Uterus (tissue), 4 donors: ENCODE results near the gene UFL1. TPM values are rescaled to one million over a fixed set of nuclear protein-coding genes. Genes with fewer than 3 reads are reported as not detected.
A peak's percentile ranks its signal among the peaks of the same experiment; 100 is the strongest.

Source experiments
- DNase-seq, 2 donors: peaks; one replicate each; pipeline ENCODE4 v3.0.0-alpha.2; 2019 to 2020
- H3K27ac ChIP-seq, 2 donors: fragments of 200-600 bp; sonication (generic); 1 replicate in 1 of 2; 2 replicates in 1 of 2; pipeline ENCODE4 v1.5.1; 2016 to 2018
- H3K27me3 ChIP-seq, 2 donors: fragments of 200-600 bp; sonication (generic); one replicate each; pipeline ENCODE4 v1.5.1; 2018 to 2019; ENCODE audit warnings: control low read depth in 1 of 2
- H3K36me3 ChIP-seq, 2 donors: fragments of 200-600 bp; sonication (generic); one replicate each; pipeline ENCODE4 v1.5.1; 2019; ENCODE audit warnings: control low read depth in 1 of 2
- H3K4me1 ChIP-seq, 2 donors: fragments of 200-600 bp; sonication (generic); one replicate each; pipeline ENCODE4 v1.5.1; 2018 to 2019; ENCODE audit warnings: control low read depth in 1 of 2
- H3K4me3 ChIP-seq, 2 donors: fragments of 200-600 bp; sonication (generic); 1 replicate in 1 of 2; 2 replicates in 1 of 2; pipeline ENCODE4 v1.5.1; 2018 to 2019; ENCODE audit warnings: mild to moderate bottlenecking in 1 of 2
- H3K9me3 ChIP-seq, 2 donors: fragments of 200-600 bp; sonication (generic); one replicate each; pipeline ENCODE4 v1.5.1; 2019; ENCODE audit warnings: control low read depth in 1 of 2
- CTCF ChIP-seq, 4 experiments: fragments of 200-600 bp in 2 of 4; fragments of 450-650 bp in 2 of 4; sonication (generic) in 2 of 4; IDR thresholded peaks; one replicate each; pipeline ENCODE4 v1.5.1; 2016 to 2019; ENCODE audit warnings: antibody characterized with exemption in 4 of 4, mild to moderate bottlenecking in 2 of 4, moderate library complexity in 1 of 4
- POLR2A ChIP-seq, 2 donors: fragments of 450-650 bp; IDR thresholded peaks; one replicate each; pipeline ENCODE4 v1.6.1; 2016; ENCODE audit warnings: antibody characterized with exemption in 2 of 2, mild to moderate bottlenecking in 1 of 2, moderate library complexity in 1 of 2
- intact Hi-C: fragments of 100-400 bp; cut with DNase I; formaldehyde crosslinking; loops from one replicate; pipeline ENCODE4 v1.15.1; 2023; ENCODE audit warnings: low total_unique reads
- total RNA-seq, 4 donors: library from RNA; depleted of rRNA in 3 of 4; stranded (reverse); fragments of >200 nt in 3 of 4; gene quantifications; one replicate each; pipeline versions ENCODE4 v1.1.0 to v1.2.4, GENCODE V29; 2014 to 2023
- donor health status: DM: yes; HTN: yes; CAD: no.

Gene UFL1
- total RNA-seq, 4 donors from 2014 or later = 12.0 to 53.0 (median 29.2) TPM

DNA sequence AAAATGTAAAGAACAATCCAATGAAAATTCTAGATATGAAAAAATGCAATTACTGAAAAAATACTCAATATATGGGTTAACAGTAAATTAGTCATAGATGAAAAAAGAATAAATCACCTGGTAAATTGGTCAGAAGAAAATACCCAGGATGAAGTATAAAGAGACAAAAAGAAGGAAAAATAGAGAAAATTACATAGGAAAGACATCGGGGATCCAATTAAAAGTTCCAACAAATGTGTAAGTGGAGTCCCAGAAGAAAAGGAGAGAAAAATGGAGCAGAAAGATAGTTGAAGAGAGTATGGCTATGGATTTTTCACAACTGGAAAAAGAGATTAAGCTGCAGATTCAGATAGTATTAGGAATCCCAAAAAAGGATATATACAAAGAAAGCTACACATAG lies 18.7 kb upstream of the UFL1 start:
- no peak for DNase-seq
- no peak for TF ChIP-seq POLR2A (IDR thresholded peaks at IDR 0.05)
- TF ChIP-seq CTCF (IDR thresholded peaks at IDR 0.05) = no peak
- Histone ChIP-seq H3K9me3 (no peaks in the 10 kb centered on the region), H3K4me1 (no peaks in the 10 kb centered on the region), H3K27me3 (no peaks in the 10 kb centered on the region), H3K4me3 (no peak overlapping the region), H3K36me3 (no peaks in the 10 kb centered on the region), H3K27ac (no peak overlapping the region)
- intact Hi-C loops = no loop called here

GRCh38 chr6:96505363-96505762 lies 16.2 kb upstream of the UFL1 start:
- Histone ChIP-seq H3K36me3 (no peaks in the 10 kb centered on the region), H3K27me3 (no peaks in the 10 kb centered on the region), H3K9me3 (peaks cover 0 to 4% of the 10 kb centered on the region in 2 donors), H3K4me3 (no peak overlapping the region), H3K27ac (no peak overlapping the region), H3K4me1 (no peaks in the 10 kb centered on the region)
- DNase-seq = no peak
- intact Hi-C loops = no loop called here
- TF ChIP-seq CTCF (IDR thresholded peaks at IDR 0.05) = no peak
- no peak for TF ChIP-seq POLR2A (IDR thresholded peaks at IDR 0.05)

DNA sequence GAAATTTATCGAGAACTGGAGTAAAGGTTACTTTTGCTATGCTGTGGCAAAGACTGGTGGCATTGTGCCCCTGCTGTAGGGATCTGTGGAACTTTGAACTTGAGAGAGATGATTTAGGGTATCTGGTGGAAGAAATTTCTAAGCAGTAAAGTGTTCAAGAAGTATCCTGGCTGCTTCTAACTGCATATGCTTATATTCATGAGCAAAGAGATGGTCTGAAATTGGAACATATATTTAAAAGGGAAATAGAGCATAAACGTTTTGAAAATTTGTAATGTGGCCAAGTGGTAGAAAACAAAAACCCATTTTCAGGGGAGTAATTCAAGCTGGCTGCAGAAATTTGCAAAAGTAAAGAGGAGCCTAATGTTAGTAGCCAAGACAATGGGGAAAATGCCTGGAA lies 12.3 kb upstream of the UFL1 start:
- Histone ChIP-seq H3K27me3 (no peaks in the 10 kb centered on the region), H3K27ac (no peak overlapping the region), H3K4me3 (no peak overlapping the region), H3K4me1 (no peaks in the 10 kb centered on the region), H3K36me3 (no peaks in the 10 kb centered on the region), H3K9me3 (peaks cover 0 to 4% of the 10 kb centered on the region in 2 donors)
- intact Hi-C loops = no loop called here
- no peak for TF ChIP-seq CTCF (IDR thresholded peaks at IDR 0.05)
- TF ChIP-seq POLR2A (IDR thresholded peaks at IDR 0.05) = no peak
- DNase-seq = no peak

DNA sequence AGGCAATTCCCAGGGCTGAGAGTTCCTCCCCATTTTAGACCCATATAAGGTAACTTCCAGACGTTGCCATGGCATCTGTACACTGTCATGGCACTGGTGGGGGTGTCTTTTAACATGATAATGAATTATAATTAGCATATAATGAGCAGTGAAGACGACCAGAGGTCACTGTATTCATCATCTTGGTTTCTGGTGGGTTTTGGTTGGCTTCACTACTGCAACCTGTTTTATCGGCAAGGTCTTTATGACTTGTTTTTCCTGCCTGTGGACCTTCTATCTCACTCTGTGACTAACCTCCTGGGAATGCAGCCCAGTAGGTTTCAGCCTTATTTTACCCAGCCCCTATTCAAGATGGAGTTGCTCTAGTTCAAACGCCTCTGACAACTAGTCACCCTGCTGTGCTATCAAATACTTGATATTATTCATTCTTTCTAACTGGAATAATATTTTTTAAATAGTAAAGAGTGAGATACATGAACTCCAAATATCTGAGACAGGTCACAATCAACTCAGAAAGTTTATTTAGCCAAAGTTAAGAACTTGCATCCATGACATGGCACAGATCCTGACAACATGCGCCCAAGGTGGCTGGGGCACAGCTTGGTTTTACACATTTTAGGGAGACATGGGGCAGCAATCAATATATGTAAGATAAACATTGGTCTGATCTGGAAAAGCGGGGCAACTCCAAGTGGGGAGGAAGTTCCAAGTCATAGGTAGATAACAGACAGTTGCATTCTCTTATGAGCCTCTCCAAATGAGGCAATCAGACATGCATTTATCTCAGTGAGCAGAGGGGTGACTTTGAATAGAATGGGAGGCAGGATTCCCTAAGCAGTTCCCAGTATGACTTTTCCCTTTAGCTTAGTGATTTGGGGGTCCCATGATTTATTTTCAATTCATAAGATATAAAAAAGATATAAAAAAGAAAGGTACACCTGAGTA lies 1.2 kb upstream of the UFL1 start:
- no peaks in the 10 kb centered on the region for H3K9me3 ChIP-seq
- intact Hi-C loops = no loop called here
- TF ChIP-seq CTCF (IDR thresholded peaks at IDR 0.05) (no peak), POLR2A (IDR thresholded peaks at IDR 0.05) (no peak)
- DNase-seq = no peak
- H3K4me3 ChIP-seq = peak overlapping the region; percentile 76 to 94
- peaks cover 0 to 9% of the 10 kb centered on the region in 2 donors for H3K4me1 ChIP-seq
- H3K36me3 ChIP-seq = no peaks in the 10 kb centered on the region
- peak overlapping the region; percentile 95 to 99 for H3K27ac ChIP-seq
- H3K27me3 ChIP-seq = no peaks in the 10 kb centered on the region

DNA sequence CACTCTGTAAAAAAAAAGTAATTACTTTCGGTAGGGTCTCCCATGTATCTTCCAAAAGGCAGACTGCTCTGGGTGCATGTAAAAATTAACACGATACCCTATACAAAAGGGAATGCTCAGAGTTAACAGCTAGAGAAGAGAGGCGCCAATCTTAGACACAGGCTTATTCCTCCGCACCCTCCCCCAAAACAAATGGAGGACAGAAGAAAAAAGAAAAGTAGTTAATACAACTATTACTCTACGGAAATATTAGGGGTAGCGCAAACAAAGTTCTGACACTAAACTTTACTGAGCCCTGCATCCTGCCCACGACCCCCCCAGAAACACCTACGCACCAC lies 331 bp upstream of the UFL1 start:
- peak overlapping the region; percentile 76 to 94 for H3K4me3 ChIP-seq
- no peaks in the 10 kb centered on the region for H3K9me3 ChIP-seq
- no peaks in the 10 kb centered on the region for H3K36me3 ChIP-seq
- intact Hi-C loops = no loop called here
- TF ChIP-seq CTCF (IDR thresholded peaks at IDR 0.05) (no peak), POLR2A (IDR thresholded peaks at IDR 0.05) (no peak)
- H3K27ac ChIP-seq = peak overlapping the region; percentile 95 to 99
- H3K27me3 ChIP-seq = no peaks in the 10 kb centered on the region
- H3K4me1 ChIP-seq = peaks cover 0 to 9% of the 10 kb centered on the region in 2 donors
- no peak for DNase-seq
